Measurements from ENCODE around the gene PCNX2. TPM values are rescaled to one million over a fixed set of nuclear protein-coding genes. Genes with fewer than 3 reads are reported as not detected.
A peak's percentile ranks its signal among the peaks of the same experiment; 100 is the strongest.

The PCNX2 gene
- total and polyA plus RNA-seq, 10 of the 15 experiments (the other 5 are each of a cell fraction or from before 2014, with no cell fraction given), result 2.1 to 16.4 (median 8.1) TPM

DNA sequence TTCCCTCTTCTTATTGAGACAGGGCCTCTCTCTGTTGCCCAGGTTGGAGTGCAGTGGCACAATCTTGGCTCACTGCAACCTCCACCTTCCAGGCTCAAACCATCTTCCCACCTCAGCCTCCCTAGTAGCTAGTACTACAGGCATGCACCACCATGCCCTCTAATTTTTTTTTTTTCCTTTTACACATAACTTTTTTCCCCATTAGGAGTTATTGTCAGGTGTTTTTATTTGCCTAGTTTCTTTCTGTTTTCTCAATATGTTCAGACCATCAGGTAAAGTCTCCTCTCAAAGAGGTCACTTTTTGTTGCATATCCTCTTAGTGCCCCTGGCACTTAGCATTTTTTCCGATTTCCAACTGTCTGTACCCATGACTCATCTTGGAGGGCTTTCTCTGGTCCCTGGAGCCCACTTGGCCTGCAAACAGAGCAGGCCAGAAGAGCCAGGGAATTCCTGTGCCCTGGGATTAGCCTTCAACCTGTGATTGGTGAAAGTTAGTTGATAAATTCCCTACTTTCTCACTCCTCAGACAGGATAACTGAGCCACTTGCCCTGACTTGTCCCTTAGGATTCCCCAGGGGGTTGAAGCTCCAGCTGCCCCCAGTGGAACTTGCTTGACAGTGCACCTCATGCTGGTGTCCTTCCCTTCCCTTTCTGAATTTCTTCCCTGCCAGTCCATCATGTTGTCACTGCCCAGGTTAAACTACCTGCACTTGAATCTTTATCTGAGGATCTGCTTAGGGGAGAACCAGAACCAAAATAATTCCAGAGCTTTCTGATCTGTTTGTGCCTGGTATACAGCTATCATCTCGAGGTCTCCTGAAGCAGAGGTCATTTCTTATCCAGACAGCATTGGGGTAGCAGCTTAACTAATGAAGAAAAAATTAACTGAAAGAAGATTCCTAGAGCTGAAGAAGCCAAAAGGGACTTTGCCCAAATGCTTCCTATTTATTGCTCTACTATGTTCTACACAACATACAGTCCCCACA is 342.7 kb downstream of the PCNX2 start (continued):
- TF ChIP-seq, protein P1, sequence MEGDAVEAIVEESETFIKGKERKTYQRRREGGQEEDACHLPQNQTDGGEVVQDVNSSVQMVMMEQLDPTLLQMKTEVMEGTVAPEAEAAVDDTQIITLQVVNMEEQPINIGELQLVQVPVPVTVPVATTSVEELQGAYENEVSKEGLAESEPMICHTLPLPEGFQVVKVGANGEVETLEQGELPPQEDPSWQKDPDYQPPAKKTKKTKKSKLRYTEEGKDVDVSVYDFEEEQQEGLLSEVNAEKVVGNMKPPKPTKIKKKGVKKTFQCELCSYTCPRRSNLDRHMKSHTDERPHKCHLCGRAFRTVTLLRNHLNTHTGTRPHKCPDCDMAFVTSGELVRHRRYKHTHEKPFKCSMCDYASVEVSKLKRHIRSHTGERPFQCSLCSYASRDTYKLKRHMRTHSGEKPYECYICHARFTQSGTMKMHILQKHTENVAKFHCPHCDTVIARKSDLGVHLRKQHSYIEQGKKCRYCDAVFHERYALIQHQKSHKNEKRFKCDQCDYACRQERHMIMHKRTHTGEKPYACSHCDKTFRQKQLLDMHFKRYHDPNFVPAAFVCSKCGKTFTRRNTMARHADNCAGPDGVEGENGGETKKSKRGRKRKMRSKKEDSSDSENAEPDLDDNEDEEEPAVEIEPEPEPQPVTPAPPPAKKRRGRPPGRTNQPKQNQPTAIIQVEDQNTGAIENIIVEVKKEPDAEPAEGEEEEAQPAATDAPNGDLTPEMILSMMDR (IDR thresholded peaks at IDR 0.05 in 2 of 3, conservative IDR thresholded peaks at IDR 0.05 in 1 of 3; ENCODE audit: control insufficient read depth in 2 of 3, extremely low read depth in 1 of 3, insufficient read depth in 1 of 3, low read depth in 3 of 3, low read length in 3 of 3), result peak; percentile 65 to 87 (median 78)
- TF ChIP-seq, protein P2, sequence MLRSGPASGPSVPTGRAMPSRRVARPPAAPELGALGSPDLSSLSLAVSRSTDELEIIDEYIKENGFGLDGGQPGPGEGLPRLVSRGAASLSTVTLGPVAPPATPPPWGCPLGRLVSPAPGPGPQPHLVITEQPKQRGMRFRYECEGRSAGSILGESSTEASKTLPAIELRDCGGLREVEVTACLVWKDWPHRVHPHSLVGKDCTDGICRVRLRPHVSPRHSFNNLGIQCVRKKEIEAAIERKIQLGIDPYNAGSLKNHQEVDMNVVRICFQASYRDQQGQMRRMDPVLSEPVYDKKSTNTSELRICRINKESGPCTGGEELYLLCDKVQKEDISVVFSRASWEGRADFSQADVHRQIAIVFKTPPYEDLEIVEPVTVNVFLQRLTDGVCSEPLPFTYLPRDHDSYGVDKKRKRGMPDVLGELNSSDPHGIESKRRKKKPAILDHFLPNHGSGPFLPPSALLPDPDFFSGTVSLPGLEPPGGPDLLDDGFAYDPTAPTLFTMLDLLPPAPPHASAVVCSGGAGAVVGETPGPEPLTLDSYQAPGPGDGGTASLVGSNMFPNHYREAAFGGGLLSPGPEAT (IDR thresholded peaks at IDR 0.05; ENCODE audit: low read depth), result 0 out of 2 replicates have a peak, but pooled peaks have one; percentile 50
- TF ChIP-seq IKZF1 (conservative IDR thresholded peaks at IDR 0.05), result peak; percentile 79
- TF ChIP-seq ESRRA (IDR thresholded peaks at IDR 0.05; ENCODE audit: low read length), result no peak
- peak; percentile 61 for TF ChIP-seq RAD21 (IDR thresholded peaks at IDR 0.05; ENCODE audit: insufficient read depth, low read depth, low read length)
- 0 out of 2 replicates have a peak, but pooled peaks have one; percentile 35 for TF ChIP-seq TCF12 (IDR thresholded peaks at IDR 0.05; ENCODE audit: low read depth, low read length)
- 0 out of 2 replicates have a peak, but pooled peaks have one; percentile 29 for TF ChIP-seq GATAD2B (conservative IDR thresholded peaks at IDR 0.05; ENCODE audit: low read depth)
- TF ChIP-seq, protein P3, sequence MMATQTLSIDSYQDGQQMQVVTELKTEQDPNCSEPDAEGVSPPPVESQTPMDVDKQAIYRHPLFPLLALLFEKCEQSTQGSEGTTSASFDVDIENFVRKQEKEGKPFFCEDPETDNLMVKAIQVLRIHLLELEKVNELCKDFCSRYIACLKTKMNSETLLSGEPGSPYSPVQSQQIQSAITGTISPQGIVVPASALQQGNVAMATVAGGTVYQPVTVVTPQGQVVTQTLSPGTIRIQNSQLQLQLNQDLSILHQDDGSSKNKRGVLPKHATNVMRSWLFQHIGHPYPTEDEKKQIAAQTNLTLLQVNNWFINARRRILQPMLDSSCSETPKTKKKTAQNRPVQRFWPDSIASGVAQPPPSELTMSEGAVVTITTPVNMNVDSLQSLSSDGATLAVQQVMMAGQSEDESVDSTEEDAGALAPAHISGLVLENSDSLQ (IDR thresholded peaks at IDR 0.05), result peak; percentile 42; the same call in 1 of the 2 replicates
- peak; percentile 12; the same call in 1 of the 2 replicates for TF ChIP-seq SMC3 (IDR thresholded peaks at IDR 0.05; ENCODE audit: borderline replicate concordance, low read length)
- no peak for TF ChIP-seq TCF3 (IDR thresholded peaks at IDR 0.05; ENCODE audit: borderline replicate concordance, insufficient read depth, low read depth, low read length)
- TF ChIP-seq ZZZ3 (IDR thresholded peaks at IDR 0.05; ENCODE audit: control insufficient read depth, insufficient read length, low read depth), result no peak
- no peak for TF ChIP-seq SMAD5 (IDR thresholded peaks at IDR 0.05; ENCODE audit: low read depth)
- TF ChIP-seq ZNF217 (IDR thresholded peaks at IDR 0.05), result no peak
- TF ChIP-seq ZNF622 (IDR thresholded peaks at IDR 0.05), result no peak
- TF ChIP-seq YBX1 (IDR thresholded peaks at IDR 0.05), result no peak
- no peak for TF ChIP-seq HCFC1 (IDR thresholded peaks at IDR 0.05; ENCODE audit: low read length)

Measured in GM12878 (cell line).